Upper lobe of left lung (tissue), 4 donors: ENCODE data around the gene CRISPLD2.
A peak's percentile ranks its signal among the peaks of the same experiment; 100 is the strongest.

ENCODE experiments used
- CTCF ChIP-seq, 6 experiments: fragments of 450-650 bp in 4 of 6; fragments of 200-600 bp in 2 of 6; sonication (generic) in 2 of 6; IDR thresholded peaks; one replicate each; pipeline ENCODE4 v1.5.1; 2016 to 2019; ENCODE audit warnings: antibody characterized with exemption in 6 of 6
- EP300 ChIP-seq, 4 donors: sonication (generic); formaldehyde crosslinking; IDR thresholded peaks; one replicate each; pipeline ENCODE4 v1.5.1; 2017; ENCODE audit warnings: antibody characterized with exemption in 4 of 4, control low read depth in 2 of 4

GRCh38 chr16:84832488-84833143 is 12.8 kb downstream of the CRISPLD2 start:
- TF ChIP-seq EP300 (IDR thresholded peaks at IDR 0.05) = peak in 3 of 4 donors; percentile 49 to 99 (median 96)
- no peak for TF ChIP-seq CTCF (IDR thresholded peaks at IDR 0.05)
